ENCODE measurements around the gene ATP8B3.

- TF ChIP-seq SIX5 (IDR thresholded peaks at IDR 0.05; ENCODE audit: low read depth, low read length, severe bottlenecking) (no peak), JUNB (IDR thresholded peaks at IDR 0.05) (no peak), RFX5 (IDR thresholded peaks at IDR 0.05; ENCODE audit: low read depth, low read length) (no peak)
These were observed 5.7 kb downstream of the ATP8B3 start for GRCh38 chr19:1806184-1807029.

Measured in GM12878 (cell line).